Stomach smooth muscle (tissue), 2 donors: ENCODE measurements around the gene PSMB9.

ENCODE experiments used
- H3K27ac ChIP-seq: one replicate; pipeline ENCODE4 v1.7.0; 2013; ENCODE audit warnings: mild to moderate bottlenecking, low read length, inconsistent platforms
- H3K27me3 ChIP-seq, 2 donors: one replicate each; pipeline ENCODE4 v1.7.0; 2013; ENCODE audit warnings: low read length in 2 of 2; ENCODE audit not compliant: insufficient read depth in 2 of 2, control insufficient read depth in 1 of 2
- H3K36me3 ChIP-seq, 2 donors: one replicate each; pipeline ENCODE4 v1.7.0; 2013; ENCODE audit warnings: low read length in 2 of 2; ENCODE audit not compliant: control insufficient read depth in 2 of 2, insufficient read depth in 2 of 2
- H3K4me1 ChIP-seq: one replicate; pipeline ENCODE4 v1.7.0; 2013; ENCODE audit warnings: low read length; ENCODE audit not compliant: control insufficient read depth, insufficient read depth
- H3K4me3 ChIP-seq, 2 donors: one replicate each; pipeline ENCODE4 v1.7.0; 2013; ENCODE audit warnings: low read length in 2 of 2
- H3K9ac ChIP-seq, 2 donors: one replicate each; pipeline ENCODE4 v1.7.0; 2013; ENCODE audit warnings: low read length in 2 of 2, mild to moderate bottlenecking in 1 of 2
- H3K9me3 ChIP-seq, 2 donors: one replicate each; pipeline ENCODE4 v1.7.0; 2013; ENCODE audit warnings: low read length in 2 of 2; ENCODE audit not compliant: control insufficient read depth in 2 of 2
- donor health status: healthy.
- donor health status: Pancreatic carcinoma.

PSMB9 gene

DNA sequence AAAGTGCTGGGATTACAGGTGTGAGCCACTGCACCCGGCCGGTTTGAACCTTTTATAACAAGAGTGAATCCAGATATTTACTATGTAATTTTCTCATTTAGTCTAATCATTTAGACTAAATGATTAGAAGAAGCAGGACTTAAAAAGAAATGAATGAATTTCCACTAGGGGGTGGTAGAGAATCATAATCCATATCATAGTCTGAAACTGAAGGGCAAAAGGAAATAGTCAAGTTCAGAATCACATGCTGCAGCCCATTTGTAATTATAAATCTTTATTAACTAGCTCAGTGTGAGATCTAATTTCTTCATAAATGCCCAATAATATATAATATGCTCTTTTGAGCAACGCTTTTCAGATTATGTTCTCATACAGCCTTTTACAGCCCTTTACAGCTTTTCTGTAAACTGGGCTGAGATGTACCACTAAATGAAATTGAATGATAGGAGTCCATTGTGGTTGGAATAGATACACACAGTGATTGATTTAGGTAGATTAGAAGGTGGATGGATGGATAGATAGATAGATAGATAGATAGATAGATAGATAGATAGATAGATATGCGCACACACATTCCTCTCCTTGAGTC is 31.8 kb downstream of the PSMB9 start:
- H3K9ac ChIP-seq: no peak overlapping the region
- no peak overlapping the region for H3K27ac ChIP-seq
- H3K36me3 ChIP-seq: no peaks in the 10 kb centered on the region
- H3K9me3 ChIP-seq: no peaks in the 10 kb centered on the region
- H3K4me3 ChIP-seq: no peak overlapping the region
- no peaks in the 10 kb centered on the region for H3K27me3 ChIP-seq
- peaks cover 4% of the 10 kb centered on the region for H3K4me1 ChIP-seq

DNA sequence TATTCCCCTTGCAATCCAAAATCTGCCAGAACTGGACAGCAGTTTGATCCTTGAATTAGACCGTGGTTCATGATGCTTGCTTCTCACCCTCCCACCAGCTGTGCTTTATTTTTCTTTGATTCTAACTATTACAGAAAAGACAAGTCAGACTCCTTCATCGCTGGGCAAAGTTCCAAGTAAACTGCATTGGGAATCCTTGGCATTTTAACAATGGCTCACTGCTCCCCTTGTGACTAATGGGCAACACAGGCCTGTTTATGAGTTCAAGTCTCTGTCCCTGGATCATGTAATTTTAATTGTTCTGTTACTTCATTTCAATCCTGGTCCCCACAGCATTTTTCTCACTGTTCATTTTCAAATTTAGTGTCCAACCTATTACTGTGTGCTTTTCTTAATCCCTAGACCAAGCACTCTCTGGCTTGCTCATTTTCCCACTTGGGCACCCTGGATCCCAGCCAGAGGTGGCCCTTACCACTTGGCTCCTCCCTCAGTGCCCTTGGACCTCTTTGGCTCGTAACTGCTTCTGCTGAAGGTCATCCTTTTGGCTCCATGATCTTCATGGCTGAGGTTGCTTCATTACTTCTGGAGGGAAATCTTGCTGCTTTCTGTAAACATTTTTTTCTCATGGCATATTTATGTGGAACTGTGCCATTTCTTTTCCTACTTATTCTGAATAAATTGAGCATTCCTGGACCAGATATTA is 32.8 kb downstream of the PSMB9 start:
- H3K4me1 ChIP-seq: peaks cover 4% of the 10 kb centered on the region
- no peak overlapping the region for H3K4me3 ChIP-seq
- H3K36me3 ChIP-seq: no peaks in the 10 kb centered on the region
- no peaks in the 10 kb centered on the region for H3K9me3 ChIP-seq
- no peak overlapping the region for H3K27ac ChIP-seq
- H3K9ac ChIP-seq: peak overlapping the region in 1 of 2 donors; percentile 30
- H3K27me3 ChIP-seq: no peaks in the 10 kb centered on the region

DNA sequence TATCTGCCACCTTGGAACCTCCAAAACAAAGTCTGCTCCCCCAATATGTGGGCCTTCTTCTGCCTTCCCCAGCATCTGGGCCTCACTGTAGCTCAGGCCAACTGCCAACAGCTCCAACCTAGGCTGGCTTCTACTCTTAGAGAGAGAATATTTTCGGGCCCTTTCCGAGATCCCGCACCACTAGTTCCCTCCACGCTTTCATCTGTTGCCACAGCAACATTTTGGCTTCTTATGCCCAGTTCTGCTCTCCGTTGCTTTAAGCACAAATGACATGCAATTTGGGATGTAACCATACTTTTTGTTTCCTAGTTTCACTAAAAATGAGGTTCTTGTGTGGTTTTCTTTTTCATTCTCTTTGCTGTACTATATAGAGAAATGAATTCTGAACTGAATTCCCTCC is 33.6 kb downstream of the PSMB9 start:
- H3K9me3 ChIP-seq: no peaks in the 10 kb centered on the region
- no peaks in the 10 kb centered on the region for H3K27me3 ChIP-seq
- peaks cover 4% of the 10 kb centered on the region for H3K4me1 ChIP-seq
- no peak overlapping the region for H3K27ac ChIP-seq
- no peak overlapping the region for H3K4me3 ChIP-seq
- H3K9ac ChIP-seq: no peak overlapping the region
- no peaks in the 10 kb centered on the region for H3K36me3 ChIP-seq

DNA sequence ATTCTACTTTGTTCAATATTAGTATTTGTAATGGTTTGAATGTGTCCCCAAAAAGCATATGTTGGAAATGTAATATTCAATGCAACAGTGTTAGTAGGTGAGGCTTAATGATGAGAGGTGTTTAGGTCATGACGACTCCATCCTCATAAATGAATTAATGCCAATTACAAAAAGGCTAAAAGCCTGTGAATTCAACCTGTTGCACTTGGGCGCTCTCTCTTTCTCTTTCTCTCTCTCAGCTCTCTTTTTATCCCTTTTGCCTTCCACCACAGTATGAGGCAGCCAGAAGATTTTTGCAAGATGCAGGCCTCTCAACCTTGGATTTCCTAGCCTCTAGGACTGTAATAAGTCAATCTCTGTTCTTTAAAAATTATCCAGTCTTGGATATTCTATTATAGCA is 34.6 kb downstream of the PSMB9 start:
- Histone ChIP-seq H3K9ac (no peak overlapping the region), H3K27ac (no peak overlapping the region), H3K4me3 (no peak overlapping the region), H3K4me1 (peaks cover 4% of the 10 kb centered on the region), H3K27me3 (no peaks in the 10 kb centered on the region), H3K9me3 (no peaks in the 10 kb centered on the region), H3K36me3 (no peaks in the 10 kb centered on the region)

DNA sequence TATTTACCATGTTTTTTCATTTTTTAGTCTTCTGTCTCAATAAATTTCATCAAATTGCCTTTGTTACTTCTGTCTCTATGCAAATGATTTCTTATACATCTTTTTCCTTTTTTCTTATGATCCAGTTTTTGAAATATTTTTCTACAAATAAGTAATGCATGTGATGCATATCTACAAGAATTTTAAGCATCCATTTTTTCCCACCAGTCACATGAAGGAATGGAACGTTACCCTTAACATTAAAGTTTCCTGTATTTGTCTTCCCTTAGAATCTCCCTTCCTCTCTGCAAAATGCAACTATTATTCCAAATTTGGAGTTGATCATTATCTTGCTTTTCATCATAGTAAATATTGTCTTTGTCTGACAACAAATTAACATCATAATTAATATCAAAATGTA is 35.5 kb downstream of the PSMB9 start:
- H3K27ac ChIP-seq: no peak overlapping the region
- H3K4me3 ChIP-seq: no peak overlapping the region
- no peak overlapping the region for H3K9ac ChIP-seq
- no peaks in the 10 kb centered on the region for H3K36me3 ChIP-seq
- H3K4me1 ChIP-seq: peaks cover 4% of the 10 kb centered on the region
- no peaks in the 10 kb centered on the region for H3K27me3 ChIP-seq
- no peaks in the 10 kb centered on the region for H3K9me3 ChIP-seq

DNA sequence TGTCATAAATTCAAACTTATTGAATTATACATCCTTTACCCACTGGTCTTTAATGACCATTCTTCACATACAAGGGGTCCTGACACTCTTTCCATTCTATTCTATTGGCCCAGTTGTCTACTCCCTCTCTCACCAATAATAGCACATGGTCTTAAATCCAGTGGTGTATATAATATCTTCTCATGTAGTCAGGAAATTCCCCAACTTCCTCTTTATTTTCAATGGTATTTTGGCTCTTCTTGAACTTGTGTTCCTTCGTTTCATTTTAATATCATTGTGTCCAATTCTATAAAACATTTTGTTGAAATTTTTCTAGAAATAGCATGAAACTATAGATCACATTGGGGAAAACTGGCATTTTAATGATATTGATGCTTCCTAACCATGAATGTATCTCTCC is 36.8 kb downstream of the PSMB9 start:
- H3K27ac ChIP-seq: no peak overlapping the region
- no peaks in the 10 kb centered on the region for H3K27me3 ChIP-seq
- peaks cover 9% of the 10 kb centered on the region for H3K4me1 ChIP-seq
- no peak overlapping the region for H3K9ac ChIP-seq
- H3K4me3 ChIP-seq: no peak overlapping the region
- H3K9me3 ChIP-seq: no peaks in the 10 kb centered on the region
- H3K36me3 ChIP-seq: no peaks in the 10 kb centered on the region

DNA sequence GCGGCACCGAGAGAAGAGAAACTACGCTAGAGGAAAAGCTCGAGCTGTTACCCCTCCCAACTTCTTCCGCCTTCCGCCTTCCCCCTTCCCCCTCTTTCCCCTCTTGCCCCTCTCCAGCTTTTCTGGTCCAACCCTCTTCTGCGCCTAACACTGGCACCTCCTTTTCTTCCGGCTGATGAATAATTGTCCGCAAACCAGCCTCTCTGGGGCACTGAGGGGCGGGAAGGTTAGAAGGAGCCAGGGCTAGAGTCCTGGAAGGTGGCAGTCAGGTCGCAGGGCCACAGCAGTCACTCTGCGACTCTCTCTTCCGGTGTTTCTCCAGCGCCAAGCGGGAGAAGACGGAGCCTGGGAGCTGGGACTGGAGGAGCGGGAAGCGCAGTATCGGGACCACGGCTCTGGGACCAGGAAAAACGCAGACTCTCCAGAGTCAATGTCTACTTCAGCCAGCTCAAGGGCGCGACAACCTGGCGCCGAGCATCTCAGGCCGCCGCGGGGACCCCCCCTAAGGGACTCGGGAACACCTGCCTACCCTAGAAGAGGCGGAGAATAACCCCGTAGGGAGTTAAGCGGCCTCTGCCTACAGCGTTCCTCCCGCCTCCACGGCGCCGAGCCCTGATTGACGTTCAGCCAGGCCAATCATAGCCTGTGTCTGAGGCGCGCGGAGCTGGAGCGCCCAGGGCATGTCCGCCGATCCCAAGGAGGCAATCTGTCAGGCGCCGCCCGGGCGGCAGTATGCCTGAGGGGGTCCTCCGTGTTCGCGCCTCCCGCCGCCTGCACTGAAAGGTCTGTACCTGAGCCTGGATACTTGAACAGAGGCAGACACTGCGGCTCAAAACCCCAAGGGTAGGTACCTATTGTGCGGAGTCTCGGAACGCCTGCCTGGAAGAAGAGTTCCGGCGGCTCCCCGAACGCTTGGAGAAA is 40.4 kb downstream of the PSMB9 start:
- H3K27ac ChIP-seq: peak overlapping the region; percentile 73
- H3K9me3 ChIP-seq: no peaks in the 10 kb centered on the region
- H3K4me3 ChIP-seq: peak overlapping the region; percentile 85 to 96
- H3K4me1 ChIP-seq: peaks cover 5% of the 10 kb centered on the region
- no peaks in the 10 kb centered on the region for H3K36me3 ChIP-seq
- peak overlapping the region; percentile 79 to 84 for H3K9ac ChIP-seq
- no peaks in the 10 kb centered on the region for H3K27me3 ChIP-seq

DNA sequence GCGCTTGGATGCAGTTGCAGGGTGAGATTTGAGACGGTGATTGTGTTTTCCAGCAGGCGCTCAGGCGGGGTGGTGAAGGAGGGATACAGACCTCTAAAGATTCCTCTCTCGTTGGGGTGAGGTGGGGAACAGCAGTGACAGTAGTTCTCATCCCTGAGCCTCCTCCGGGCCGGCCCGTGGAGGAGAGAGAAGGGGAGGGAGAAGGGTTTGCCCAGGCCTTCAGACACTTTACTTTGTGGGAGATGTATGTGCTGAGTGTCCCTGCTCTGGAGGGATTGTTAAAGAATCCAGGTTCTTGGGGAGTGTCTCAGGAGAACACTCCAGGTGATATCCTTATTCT is 41.0 kb downstream of the PSMB9 start:
- H3K4me1 ChIP-seq: peaks cover 5% of the 10 kb centered on the region
- peak overlapping the region; percentile 73 for H3K27ac ChIP-seq
- H3K4me3 ChIP-seq: peak overlapping the region; percentile 85 to 96
- H3K27me3 ChIP-seq: no peaks in the 10 kb centered on the region
- H3K9me3 ChIP-seq: no peaks in the 10 kb centered on the region
- H3K36me3 ChIP-seq: no peaks in the 10 kb centered on the region
- H3K9ac ChIP-seq: peak overlapping the region; percentile 79 to 84

DNA sequence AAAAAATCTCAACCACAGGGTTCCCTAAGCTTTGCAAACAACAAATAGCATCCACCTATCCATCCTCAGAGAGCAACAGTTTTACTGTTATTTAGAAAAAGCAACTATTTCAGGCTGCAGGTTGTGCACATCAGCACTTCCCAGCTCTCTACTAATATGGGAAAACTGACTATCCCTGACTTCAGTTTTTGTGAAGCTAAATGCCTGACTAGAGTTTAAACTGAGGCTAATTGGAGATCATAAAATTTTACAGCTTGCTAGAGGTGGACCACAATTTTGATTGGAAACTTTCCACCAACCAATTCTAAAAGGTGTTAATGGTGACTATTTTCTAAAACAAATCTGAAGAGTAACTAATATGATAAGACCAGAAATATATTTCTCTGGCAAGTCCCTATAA is 50.0 kb downstream of the PSMB9 start:
- H3K27ac ChIP-seq: no peak overlapping the region
- peaks cover 0 to 3% of the 10 kb centered on the region in 2 donors for H3K36me3 ChIP-seq
- H3K4me1 ChIP-seq: no peaks in the 10 kb centered on the region
- no peak overlapping the region for H3K4me3 ChIP-seq
- no peaks in the 10 kb centered on the region for H3K9me3 ChIP-seq
- no peaks in the 10 kb centered on the region for H3K27me3 ChIP-seq
- H3K9ac ChIP-seq: no peak overlapping the region

DNA sequence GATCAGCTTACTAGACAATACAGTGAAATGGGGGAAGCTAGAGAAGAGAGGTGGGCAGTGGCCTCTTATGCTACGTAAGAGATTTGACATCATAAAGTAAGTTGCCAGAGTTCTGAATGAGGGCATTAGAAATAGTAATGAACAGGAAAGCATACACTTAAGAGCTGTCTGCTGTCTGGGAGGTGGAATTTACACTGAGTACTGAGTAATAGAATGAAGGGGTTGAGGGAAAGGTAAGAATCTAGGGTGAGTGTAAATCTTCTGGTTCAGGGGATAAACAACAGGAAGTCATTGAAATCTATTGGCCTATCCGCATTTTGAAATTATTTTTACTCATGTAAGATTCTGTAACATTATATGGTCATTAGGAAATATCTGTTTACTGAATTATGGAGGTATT is 51.1 kb downstream of the PSMB9 start:
- Histone ChIP-seq H3K9me3 (no peaks in the 10 kb centered on the region), H3K9ac (no peak overlapping the region), H3K27ac (no peak overlapping the region), H3K4me3 (no peak overlapping the region), H3K36me3 (peaks cover 0 to 3% of the 10 kb centered on the region in 2 donors), H3K4me1 (no peaks in the 10 kb centered on the region), H3K27me3 (no peaks in the 10 kb centered on the region)
